CD14-positive monocyte (primary cell): Measurements from ENCODE around the gene C17orf113. TPM values are rescaled to one million over a fixed set of nuclear protein-coding genes. Genes with fewer than 3 reads are reported as not detected.

ENCODE experiments used
- DNase-seq, 3 donors: peaks; one replicate each; pipeline ENCODE4 v3.0.0-alpha.2; 2011 to 2022
- H2AFZ ChIP-seq: 2 replicates; pipeline ENCODE4 v1.6.0; 2012; ENCODE audit warnings: mild to moderate bottlenecking, low read depth, low read length, inconsistent platforms; ENCODE audit not compliant: insufficient read depth, poor library complexity, severe bottlenecking
- H3K27ac ChIP-seq, 2 donors: 1 replicate in 1 of 2; 2 replicates in 1 of 2; pipeline ENCODE4 v1.5.1; 2012 to 2013; ENCODE audit warnings: low read length in 2 of 2, control low read depth in 1 of 2, inconsistent platforms in 1 of 2, low read depth in 1 of 2, mild to moderate bottlenecking in 1 of 2
- H3K27me3 ChIP-seq, 2 donors: one replicate each; pipeline versions ENCODE4 v1.6.0 to v1.6.1; 2011 to 2013; ENCODE audit warnings: low read length in 2 of 2; ENCODE audit not compliant: control insufficient read depth in 2 of 2, insufficient read depth in 2 of 2
- H3K36me3 ChIP-seq, 2 donors: replicated peaks in 1 of 2; 1 replicate in 1 of 2; 2 replicates in 1 of 2; pipeline versions ENCODE4 v1.5.1 to v1.6.1; 2012 to 2013; ENCODE audit warnings: low read length in 2 of 2, control low read depth in 1 of 2, inconsistent platforms in 1 of 2, mild to moderate bottlenecking in 1 of 2; ENCODE audit not compliant: insufficient read depth in 2 of 2, control insufficient read depth in 1 of 2
- H3K4me1 ChIP-seq, 2 donors: 1 replicate in 1 of 2; 2 replicates in 1 of 2; pipeline versions ENCODE4 v1.5.1 to v1.6.1; 2012 to 2013; ENCODE audit warnings: low read length in 2 of 2, control low read depth in 1 of 2, inconsistent platforms in 1 of 2, mild to moderate bottlenecking in 1 of 2, moderate library complexity in 1 of 2; ENCODE audit not compliant: insufficient read depth in 2 of 2, control insufficient read depth in 1 of 2
- H3K4me2 ChIP-seq: replicated peaks from 2 replicates; pipeline ENCODE3; 2012; ENCODE audit warnings: low read length, moderate library complexity, mild to moderate bottlenecking; ENCODE audit not compliant: poor library complexity, severe bottlenecking; ENCODE audit errors: extremely low read depth
- H3K4me3 ChIP-seq, 3 experiments: fragments of 200-600 bp in 1 of 3; sonication (generic) in 1 of 3; replicated peaks in 1 of 3; 1 replicate in 2 of 3; 2 replicates in 1 of 3; pipeline ENCODE4 v1.5.1; 2011 to 2013; ENCODE audit warnings: low read length in 3 of 3, mild to moderate bottlenecking in 3 of 3, control low read depth in 2 of 3, low read depth in 2 of 3, inconsistent platforms in 1 of 3, moderate library complexity in 1 of 3
- H3K79me2 ChIP-seq: 2 replicates; pipeline ENCODE4 v1.6.0; 2012; ENCODE audit warnings: mild to moderate bottlenecking, control low read depth, inconsistent platforms, low read length, moderate library complexity; ENCODE audit not compliant: insufficient read depth
- H3K9ac ChIP-seq: 2 replicates; pipeline ENCODE4 v1.6.0; 2017; ENCODE audit warnings: low read length, mild to moderate bottlenecking; ENCODE audit not compliant: insufficient read depth, poor library complexity, severe bottlenecking
- H3K9me3 ChIP-seq, 2 donors: replicated peaks in 1 of 2; 1 replicate in 1 of 2; 2 replicates in 1 of 2; pipeline versions ENCODE4 v1.5.1 to v1.6.1; 2012 to 2013; ENCODE audit warnings: low read length in 2 of 2, control low read depth in 1 of 2; ENCODE audit not compliant: control insufficient read depth in 1 of 2, insufficient read depth in 1 of 2
- H4K20me1 ChIP-seq: 2 replicates; pipeline ENCODE4 v1.6.0; 2012; ENCODE audit warnings: mild to moderate bottlenecking, low read length, control low read depth, moderate library complexity; ENCODE audit not compliant: insufficient read depth
- H3K27ac Mint-ChIP-seq, 7 donors: one replicate each; pipeline ENCODE4 v1.8.0; 2020; ENCODE audit warnings: mild to moderate bottlenecking in 7 of 7, mixed read lengths in 7 of 7, moderate library complexity in 6 of 7, inconsistent platforms in 2 of 7
- H3K27me3 Mint-ChIP-seq, 3 donors: one replicate each; pipeline ENCODE4 v1.8.0; 2021 to 2022; ENCODE audit warnings: low read depth in 3 of 3, mild to moderate bottlenecking in 3 of 3, mixed read lengths in 3 of 3, moderate library complexity in 3 of 3, inconsistent platforms in 1 of 3
- H3K36me3 Mint-ChIP-seq, 2 donors: one replicate each; pipeline ENCODE4 v1.8.0; 2020; ENCODE audit warnings: mixed read lengths in 2 of 2, inconsistent platforms in 1 of 2, mild to moderate bottlenecking in 1 of 2
- H3K4me1 Mint-ChIP-seq: one replicate; pipeline ENCODE4 v1.8.0; 2020; ENCODE audit warnings: mild to moderate bottlenecking, mixed read lengths
- H3K4me3 Mint-ChIP-seq, 2 donors: one replicate each; pipeline ENCODE4 v1.8.0; 2020; ENCODE audit warnings: mild to moderate bottlenecking in 2 of 2, mixed read lengths in 2 of 2, moderate library complexity in 1 of 2
- H3K9me3 Mint-ChIP-seq, 7 donors: one replicate each; pipeline ENCODE4 v1.8.0; 2020 to 2022; ENCODE audit warnings: mixed read lengths in 7 of 7, mild to moderate bottlenecking in 6 of 7, moderate library complexity in 6 of 7, inconsistent platforms in 2 of 7
- WGBS: methylation state at CpG from one replicate; pipeline ENCODE4 v1.1.5; 2013; ENCODE audit warnings: missing lambda C conversion rate; ENCODE audit not compliant: insufficient coverage; 5-methylcytosine and 5-hydroxymethylcytosine counted together
- intact Hi-C, 2 donors: fragments of 100-400 bp; cut with micrococcal nuclease; formaldehyde crosslinking; loops; one replicate each; pipeline versions ENCODE4 v1.15.0 to v1.15.1; 2023
- polyA plus RNA-seq, 3 donors: library from polyadenylated mRNA; depleted of rRNA in 1 of 3; unstranded in 2 of 3; stranded (reverse) in 1 of 3; fragments of 300-500 nt in 2 of 3; fragments of >200 nt in 1 of 3; fragmentation: Illumina TruSeq in 2 of 3; gene quantifications; 1 replicate in 2 of 3; 2 replicates in 1 of 3; pipeline ENCODE4 v1.2.3, GENCODE V29; 2012 to 2021
- TF ChIP-seq, protein P1 (sequence below): fragments of 200-600 bp; IDR thresholded peaks from one replicate; pipeline ENCODE4 v1.8.0; 2022; ENCODE audit warnings: antibody characterized with exemption, mild to moderate bottlenecking

The C17orf113 gene
- polyA plus RNA-seq, 3 donors, result 0.20 to 0.52 (median 0.28) TPM

DNA sequence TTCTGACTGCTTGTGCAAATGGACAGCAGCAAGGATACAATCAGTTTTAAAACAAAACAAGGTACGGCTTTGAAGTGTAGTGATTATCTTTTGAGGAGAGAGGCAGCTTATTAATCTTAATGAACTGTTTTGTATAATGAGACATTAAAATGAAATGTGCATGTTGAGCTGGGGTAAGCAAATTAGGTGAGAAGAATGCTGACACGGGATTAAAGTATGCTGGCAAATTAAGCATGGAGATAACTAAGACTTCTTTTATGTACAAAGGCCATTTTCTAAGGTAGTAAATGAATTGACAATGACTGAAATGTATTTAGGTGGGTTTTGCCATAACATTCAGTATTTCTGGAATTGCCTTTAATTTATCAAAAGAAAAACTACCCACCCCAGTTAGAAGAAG, 51.9 kb downstream of the C17orf113 start:
- no CpG with 5 or more reads among the region's 2 CpGs for WGBS
- no peak overlapping the region for H3K4me3 Mint-ChIP-seq

DNA sequence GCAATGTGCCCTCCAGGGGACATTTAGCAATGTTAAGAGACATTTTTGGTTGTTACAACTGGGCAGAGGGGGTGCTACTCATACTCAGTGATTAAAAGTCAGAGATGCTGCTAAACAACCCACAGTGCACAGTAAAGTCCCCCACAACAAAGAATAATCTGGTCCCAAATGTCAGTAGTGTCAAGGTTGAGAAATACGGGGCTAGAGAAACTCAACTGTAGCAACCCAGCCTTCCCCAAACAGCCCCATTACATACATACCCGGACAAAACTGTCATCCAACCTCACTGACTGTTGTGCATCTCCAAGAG, 53.6 kb downstream of the C17orf113 start:
- Mint-ChIP-seq H3K27me3 (peaks cover 0 to 1% (median 0%) of the 10 kb centered on the region in 3 donors), H3K27ac (peak overlapping the region in 2 of 7 donors; percentile 0 to 32), H3K36me3 (peaks cover 79 to 99% of the 10 kb centered on the region in 2 donors), H3K9me3 (no peaks in the 10 kb centered on the region), H3K4me3 (no peak overlapping the region), H3K4me1 (peaks cover 15% of the 10 kb centered on the region)
- Histone ChIP-seq H3K4me2 (no peak overlapping the region), H3K79me2 (peaks cover 64% of the 10 kb centered on the region), H4K20me1 (peaks cover 86% of the 10 kb centered on the region), H3K27ac (no peak overlapping the region), H3K4me1 (peaks cover 3 to 7% of the 10 kb centered on the region in 2 donors), H3K36me3 (peaks cover 90 to 98% of the 10 kb centered on the region in 2 donors), H3K27me3 (no peaks in the 10 kb centered on the region), H3K4me3 (no peak overlapping the region), H2AFZ (no peak overlapping the region), H3K9ac (no peak overlapping the region), H3K9me3 (no peaks in the 10 kb centered on the region)
- TF ChIP-seq, protein P1, sequence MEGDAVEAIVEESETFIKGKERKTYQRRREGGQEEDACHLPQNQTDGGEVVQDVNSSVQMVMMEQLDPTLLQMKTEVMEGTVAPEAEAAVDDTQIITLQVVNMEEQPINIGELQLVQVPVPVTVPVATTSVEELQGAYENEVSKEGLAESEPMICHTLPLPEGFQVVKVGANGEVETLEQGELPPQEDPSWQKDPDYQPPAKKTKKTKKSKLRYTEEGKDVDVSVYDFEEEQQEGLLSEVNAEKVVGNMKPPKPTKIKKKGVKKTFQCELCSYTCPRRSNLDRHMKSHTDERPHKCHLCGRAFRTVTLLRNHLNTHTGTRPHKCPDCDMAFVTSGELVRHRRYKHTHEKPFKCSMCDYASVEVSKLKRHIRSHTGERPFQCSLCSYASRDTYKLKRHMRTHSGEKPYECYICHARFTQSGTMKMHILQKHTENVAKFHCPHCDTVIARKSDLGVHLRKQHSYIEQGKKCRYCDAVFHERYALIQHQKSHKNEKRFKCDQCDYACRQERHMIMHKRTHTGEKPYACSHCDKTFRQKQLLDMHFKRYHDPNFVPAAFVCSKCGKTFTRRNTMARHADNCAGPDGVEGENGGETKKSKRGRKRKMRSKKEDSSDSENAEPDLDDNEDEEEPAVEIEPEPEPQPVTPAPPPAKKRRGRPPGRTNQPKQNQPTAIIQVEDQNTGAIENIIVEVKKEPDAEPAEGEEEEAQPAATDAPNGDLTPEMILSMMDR, result no peak
- no CpG with 5 or more reads among the region's 2 CpGs for WGBS
- no peak for DNase-seq
- intact Hi-C loops, result no loop called here

More for the DNA sequence above, 51.9 kb downstream of the C17orf113 start:
- no peak overlapping the region for H3K4me3 ChIP-seq
- peaks cover 79 to 98% of the 10 kb centered on the region in 2 donors for H3K36me3 ChIP-seq
- no peak overlapping the region for H3K9ac ChIP-seq
- no peaks in the 10 kb centered on the region for H3K27me3 ChIP-seq
- DNase-seq, result no peak
- H3K9me3 ChIP-seq, result no peaks in the 10 kb centered on the region
- Mint-ChIP-seq H3K9me3 (no peaks in the 10 kb centered on the region), H3K36me3 (peaks cover 79 to 93% of the 10 kb centered on the region in 2 donors), H3K27ac (peak overlapping the region in 2 of 7 donors; percentile 5 to 13), H3K27me3 (no peaks in the 10 kb centered on the region), H3K4me1 (peaks cover 31% of the 10 kb centered on the region)
- H2AFZ ChIP-seq, result no peak overlapping the region
- H3K4me1 ChIP-seq, result peaks cover 3 to 20% of the 10 kb centered on the region in 2 donors
- intact Hi-C loops, result no loop called here
- TF ChIP-seq, protein P1, result no peak
- peaks cover 90% of the 10 kb centered on the region for H4K20me1 ChIP-seq
- H3K27ac ChIP-seq, result no peak overlapping the region
- peaks cover 75% of the 10 kb centered on the region for H3K79me2 ChIP-seq
- no peak overlapping the region for H3K4me2 ChIP-seq
